HT-29 (cell line): ENCODE data around the gene PPT1. TPM values are rescaled to one million over a fixed set of nuclear protein-coding genes. Genes with fewer than 3 reads are reported as not detected.
"Not testable (repeated sequence)": the region's sequence is repeated elsewhere in the genome, so short reads cannot be mapped to it uniquely, and the experiment has no call there.

Source experiments
- DNase-seq: peaks from one replicate; pipeline ENCODE4 v3.0.0-alpha.2; 2015; ENCODE audit warnings: low spot score
- total RNA-seq: library from RNA; depleted of rRNA; stranded (reverse); fragments of >200 nt; shearing (Covaris generic); gene quantifications from 2 replicates; pipeline ENCODE4 v1.2.3, GENCODE V29; 2014

Gene PPT1
- total RNA-seq, 1 experiment from 2014 or later, result 56.2 TPM

GRCh38 chr1:40057310-40058030, 39.6 kb downstream of the PPT1 start:
- DNase-seq, result no peak

- no peak for DNase-seq
Measured at GRCh38 chr1:40056519-40057309, 40.3 kb downstream of the PPT1 start.

- DNase-seq, result no peak
Measured at GRCh38 chr1:40053138-40053887, 43.7 kb downstream of the PPT1 start.

- DNase-seq, result no peak
Measured at GRCh38 chr1:40050863-40051262, 46.2 kb downstream of the PPT1 start.

GRCh38 chr1:40049725-40050124, 47.3 kb downstream of the PPT1 start:
- DNase-seq, result no peak

GRCh38 chr1:40047769-40048168, 49.3 kb downstream of the PPT1 start:
- no peak for DNase-seq

- no peak for DNase-seq
Measured at GRCh38 chr1:40047276-40047675, 49.8 kb downstream of the PPT1 start.

- DNase-seq, result no peak
Measured at GRCh38 chr1:40045766-40046165, 51.3 kb downstream of the PPT1 start.

GRCh38 chr1:40045182-40045581, 51.9 kb downstream of the PPT1 start:
- DNase-seq, result no peak

- DNase-seq, result no peak
Measured at GRCh38 chr1:40044110-40044509, 52.9 kb downstream of the PPT1 start.

GRCh38 chr1:40042341-40042740, 54.7 kb downstream of the PPT1 start:
- no peak for DNase-seq

- DNase-seq, result no peak
Measured at GRCh38 chr1:40041466-40041838, 55.6 kb downstream of the PPT1 start.

GRCh38 chr1:40040511-40041465, 56.3 kb downstream of the PPT1 start, which contains the start of gene CAP1:
Gene CAP1 (plus strand): TSS chr1:40040729. CDS start chr1:40059347, 18,618 bp downstream.
- peak; percentile 99 for DNase-seq

- DNase-seq, result peak; percentile 83
Measured at GRCh38 chr1:40039757-40040510, 57.1 kb downstream of the PPT1 start.

- DNase-seq, result no peak
Measured at GRCh38 chr1:40039245-40039756, 57.8 kb downstream of the PPT1 start.

GRCh38 chr1:40038697-40039096, 58.4 kb downstream of the PPT1 start:
- no peak for DNase-seq

- DNase-seq, result not testable (repeated sequence)
Measured at GRCh38 chr1:40037254-40037653, 59.8 kb downstream of the PPT1 start.

- DNase-seq, result no peak
Measured at GRCh38 chr1:40036574-40036973, 60.5 kb downstream of the PPT1 start.

GRCh38 chr1:40034869-40035268, 62.2 kb downstream of the PPT1 start:
- DNase-seq, result no peak
